ENCODE measurements around the gene ING3. TPM values are rescaled to one million over a fixed set of nuclear protein-coding genes. Genes with fewer than 3 reads are reported as not detected.
A peak's percentile ranks its signal among the peaks of the same experiment; 100 is the strongest.

Gene ING3
- 10 to 100 TPM; 21.7 to 40.9 (median 31.9) TPM for total RNA-seq
- polyA plus RNA-seq, result 10 to 100 TPM; 10.2 to 16.9 (median 10.6) TPM
- long read RNA-seq, donor 1, transcript ING3-202 (5 exons, 1,222 nt), result major isoform, 12 of 34 reads
- long read RNA-seq, donor 1, transcript ING3-201 (12 exons, 3,777 nt), result minor isoform, 8 of 34 reads
- long read RNA-seq, donor 1, transcript ING3-203 (11 exons, 1,718 nt), result minor isoform, 6 of 34 reads
- long read RNA-seq, donor 1, partial matches to known transcripts, result 6 of 34 reads
- long read RNA-seq, donor 1, other reads (novel, unspliced or antisense), result 0 of 34 reads
- long read RNA-seq, donor 2, transcript ING3-202 (5 exons, 1,222 nt), result major isoform, 8 of 17 reads
- long read RNA-seq, donor 2, transcript ING3-201 (12 exons, 3,777 nt), result minor isoform, 5 of 17 reads
- long read RNA-seq, donor 2, partial matches to known transcripts, result 0 of 17 reads
- long read RNA-seq, donor 2, other reads (novel, unspliced or antisense), result 0 of 17 reads

DNA sequence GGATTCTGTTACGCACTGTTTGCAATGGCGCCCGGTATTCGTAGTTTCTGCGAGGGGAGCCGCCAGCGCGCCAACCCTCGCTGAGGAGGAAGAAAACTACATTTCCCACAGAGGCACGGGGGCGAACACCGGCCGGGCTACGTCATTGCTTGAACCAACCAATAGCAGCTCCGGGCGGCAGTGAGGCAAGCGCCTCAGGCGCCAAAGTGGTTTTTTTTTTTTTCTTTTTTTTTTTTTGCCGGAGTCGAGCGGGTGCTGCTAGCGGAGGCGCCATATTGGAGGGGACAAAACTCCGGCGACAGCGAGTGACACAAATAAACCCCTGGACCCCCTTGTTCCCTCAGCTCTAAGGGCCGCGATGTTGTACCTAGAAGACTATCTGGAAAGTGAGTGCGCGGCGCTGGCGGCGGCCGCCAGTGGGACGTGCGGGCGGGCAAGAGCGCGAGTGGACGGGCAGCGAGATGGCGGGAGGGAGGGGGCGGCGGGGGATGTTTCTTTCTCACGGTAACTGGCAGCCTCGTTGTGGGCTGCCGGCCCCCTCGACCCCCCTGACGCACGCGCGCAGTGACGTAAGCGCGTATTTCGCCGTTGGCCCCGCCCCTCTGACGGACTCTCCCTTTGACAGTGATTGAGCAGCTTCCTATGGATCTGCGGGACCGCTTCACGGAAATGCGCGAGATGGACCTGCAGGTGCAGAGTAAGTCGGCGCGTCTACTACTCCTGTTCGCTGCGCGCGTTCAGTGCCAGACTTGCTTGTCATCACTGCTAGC lies at the start of gene ING3:
Gene ING3 (plus strand): TSS at position 239 of the 770 bp plus-strand sequence. CDS start 120 bp downstream, at position 359.
- TF ChIP-seq POLR2AphosphoS5 (IDR thresholded peaks at IDR 0.05) (peak; percentile 83 to 90 (median 85)), POLR2A (IDR thresholded peaks at IDR 0.05) (peak in 2 of 3 donors; percentile 19 to 64)
- TF ChIP-seq, protein P1, sequence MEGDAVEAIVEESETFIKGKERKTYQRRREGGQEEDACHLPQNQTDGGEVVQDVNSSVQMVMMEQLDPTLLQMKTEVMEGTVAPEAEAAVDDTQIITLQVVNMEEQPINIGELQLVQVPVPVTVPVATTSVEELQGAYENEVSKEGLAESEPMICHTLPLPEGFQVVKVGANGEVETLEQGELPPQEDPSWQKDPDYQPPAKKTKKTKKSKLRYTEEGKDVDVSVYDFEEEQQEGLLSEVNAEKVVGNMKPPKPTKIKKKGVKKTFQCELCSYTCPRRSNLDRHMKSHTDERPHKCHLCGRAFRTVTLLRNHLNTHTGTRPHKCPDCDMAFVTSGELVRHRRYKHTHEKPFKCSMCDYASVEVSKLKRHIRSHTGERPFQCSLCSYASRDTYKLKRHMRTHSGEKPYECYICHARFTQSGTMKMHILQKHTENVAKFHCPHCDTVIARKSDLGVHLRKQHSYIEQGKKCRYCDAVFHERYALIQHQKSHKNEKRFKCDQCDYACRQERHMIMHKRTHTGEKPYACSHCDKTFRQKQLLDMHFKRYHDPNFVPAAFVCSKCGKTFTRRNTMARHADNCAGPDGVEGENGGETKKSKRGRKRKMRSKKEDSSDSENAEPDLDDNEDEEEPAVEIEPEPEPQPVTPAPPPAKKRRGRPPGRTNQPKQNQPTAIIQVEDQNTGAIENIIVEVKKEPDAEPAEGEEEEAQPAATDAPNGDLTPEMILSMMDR (IDR thresholded peaks at IDR 0.05 in 8 of 11, conservative IDR thresholded peaks at IDR 0.05 in 3 of 11), result no peak
- Histone ChIP-seq H3K9me3 (no peaks in the 10 kb centered on the region), H3K27ac (peak within 1 kb of the TSS; percentile 88 to 97 (median 96)), H3K27me3 (replicated peaks in 1 of 7) (no peaks in the 10 kb centered on the region), H3K36me3 (peaks cover 0 to 40% (median 23%) of the 10 kb centered on the region in 6 donors), H3K4me1 (peaks cover 8 to 59% (median 33%) of the 10 kb centered on the region in 6 donors), H3K4me3 (peak within 1 kb of the TSS; percentile 50 to 83 (median 66))
- DNase-seq, result peak; percentile 99
- intact Hi-C loops (cut with DNase I; ENCODE audit: low total_unique reads), result no loop called here
- 0% methylated on average over 52 to 71 of the region's 71 CpGs for WGBS, 5 donors

DNA sequence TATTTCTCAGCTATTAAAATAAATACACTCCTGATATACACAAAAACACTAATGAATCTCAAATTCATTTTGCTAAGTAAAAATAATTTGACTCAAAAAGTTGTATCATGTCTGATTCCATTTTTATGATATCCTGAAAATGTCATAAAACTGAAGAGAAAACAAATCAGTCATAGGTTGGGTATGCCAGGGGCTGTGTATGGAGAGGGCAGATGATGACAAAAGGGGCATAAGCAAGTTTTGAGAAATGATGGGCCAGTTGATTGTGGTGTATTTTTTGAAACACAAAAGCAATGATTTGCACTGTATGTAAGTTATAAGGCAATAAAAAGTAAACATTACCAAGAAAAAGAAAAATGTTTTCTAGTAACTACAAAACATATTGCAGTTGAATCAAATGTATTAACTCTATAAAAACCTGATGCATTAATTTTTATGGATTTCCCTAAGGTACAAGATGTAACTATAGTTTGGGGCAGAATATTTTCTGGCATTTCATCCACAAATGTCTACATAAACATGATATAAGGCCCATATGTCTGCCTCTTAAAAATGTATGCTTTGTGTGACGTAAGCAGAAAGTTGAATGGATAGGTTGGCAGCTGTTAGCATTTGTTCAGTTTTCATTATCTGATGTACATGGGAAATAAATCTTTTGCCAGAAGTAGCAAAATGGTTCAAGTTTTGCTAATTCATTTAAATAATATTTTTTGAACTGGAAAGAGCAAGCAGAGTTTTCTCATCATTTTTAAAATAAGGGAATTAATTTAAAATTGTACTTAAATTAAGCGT lies 35.1 kb upstream of the ING3 start:
- Histone ChIP-seq H3K27ac (no peak overlapping the region), H3K36me3 (no peaks in the 10 kb centered on the region), H3K4me3 (no peak overlapping the region), H3K27me3 (replicated peaks in 1 of 7) (no peaks in the 10 kb centered on the region), H3K4me1 (no peaks in the 10 kb centered on the region), H3K9me3 (peaks cover 0 to 13% (median 7%) of the 10 kb centered on the region in 8 donors)
- WGBS, 5 donors, result 88 to 96% (median 93%) methylated on average over 2 of the region's 2 CpGs
- TF ChIP-seq, protein P1 (IDR thresholded peaks at IDR 0.05 in 8 of 11, conservative IDR thresholded peaks at IDR 0.05 in 3 of 11), result no peak
- TF ChIP-seq POLR2A (IDR thresholded peaks at IDR 0.05), result no peak
- no peak for TF ChIP-seq POLR2AphosphoS5 (IDR thresholded peaks at IDR 0.05)
- DNase-seq, result no peak
- intact Hi-C loops (cut with DNase I; ENCODE audit: low total_unique reads), result no loop called here

DNA sequence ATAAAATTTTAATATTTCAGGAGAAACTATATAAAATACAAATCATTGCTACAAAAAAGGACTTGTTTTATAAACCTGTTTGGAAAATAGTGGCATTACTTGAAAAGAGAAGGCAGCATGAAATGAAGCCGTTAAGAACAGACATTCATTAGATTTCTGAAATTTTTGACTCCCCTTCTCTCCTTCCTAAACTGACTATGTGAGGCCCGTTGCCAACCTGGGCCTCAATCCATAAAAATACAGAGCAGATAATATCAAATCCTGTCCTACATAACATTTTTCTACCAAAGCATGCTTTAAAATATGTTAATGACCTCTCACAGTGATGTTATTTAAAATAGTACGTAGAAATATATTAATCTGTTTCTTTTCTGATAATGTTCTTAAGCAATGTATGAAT lies 34.5 kb upstream of the ING3 start:
- Histone ChIP-seq H3K27me3 (replicated peaks in 1 of 7) (no peaks in the 10 kb centered on the region), H3K36me3 (no peaks in the 10 kb centered on the region), H3K4me3 (no peak overlapping the region), H3K4me1 (no peaks in the 10 kb centered on the region), H3K27ac (no peak overlapping the region), H3K9me3 (peaks cover 0 to 13% (median 7%) of the 10 kb centered on the region in 8 donors)
- 73 to 85% (median 80%) methylated on average over 3 of the region's 3 CpGs for WGBS, 5 donors
- intact Hi-C loops (cut with DNase I; ENCODE audit: low total_unique reads), result no loop called here
- no peak for DNase-seq
- TF ChIP-seq POLR2A (IDR thresholded peaks at IDR 0.05) (no peak), POLR2AphosphoS5 (IDR thresholded peaks at IDR 0.05) (no peak)
- TF ChIP-seq, protein P1 (IDR thresholded peaks at IDR 0.05 in 8 of 11, conservative IDR thresholded peaks at IDR 0.05 in 3 of 11), result no peak
